DMS 273 (cell line): ENCODE results near the gene GABBR2.

ENCODE experiments used
- DNase-seq: peaks from one replicate; lab custom pipeline; 2025; ENCODE audit not compliant: unreplicated experiment; lab: John Stamatoyannopoulos, UW

Gene GABBR2

DNA sequence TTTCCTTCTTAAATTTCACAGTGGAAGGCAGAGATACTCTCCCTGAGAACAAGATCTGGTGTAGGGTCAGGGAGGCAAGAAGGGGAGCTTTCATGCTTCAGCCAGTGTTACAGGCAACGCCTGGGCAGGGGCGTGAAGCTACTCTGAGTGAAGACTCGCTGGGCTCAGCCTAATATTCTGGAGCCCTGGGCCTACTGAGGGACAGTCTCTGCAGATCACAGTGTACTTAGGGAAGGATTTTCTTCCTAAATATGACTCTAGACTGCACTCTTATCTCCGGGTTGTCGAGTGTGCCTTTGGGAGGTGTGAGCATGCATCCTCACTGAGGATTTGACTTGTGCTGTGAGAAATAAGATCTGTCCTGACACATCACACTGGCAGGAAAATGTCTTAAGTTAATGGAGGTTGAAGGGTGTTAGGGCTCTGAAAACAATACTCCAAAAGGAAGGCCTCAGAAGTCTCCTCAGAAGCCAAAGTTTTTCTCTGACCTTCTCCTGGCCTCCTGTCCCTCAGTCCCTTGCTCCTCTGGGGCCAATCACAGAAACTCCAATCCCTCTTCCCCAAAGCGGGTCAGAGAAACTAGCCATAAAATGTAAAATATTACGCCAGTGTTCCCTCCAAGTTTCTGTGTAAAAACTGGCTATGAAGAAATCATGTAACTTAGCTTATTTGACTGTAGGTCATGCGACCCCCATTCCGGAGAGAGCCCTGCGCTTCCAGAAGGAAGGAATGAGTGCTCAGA is 296.5 kb downstream of the GABBR2 start:
- no peak for DNase-seq

- DNase-seq = peak; percentile 71
Measured at GRCh38 chr9:98410185-98410697, 298.5 kb downstream of the GABBR2 start.

DNA sequence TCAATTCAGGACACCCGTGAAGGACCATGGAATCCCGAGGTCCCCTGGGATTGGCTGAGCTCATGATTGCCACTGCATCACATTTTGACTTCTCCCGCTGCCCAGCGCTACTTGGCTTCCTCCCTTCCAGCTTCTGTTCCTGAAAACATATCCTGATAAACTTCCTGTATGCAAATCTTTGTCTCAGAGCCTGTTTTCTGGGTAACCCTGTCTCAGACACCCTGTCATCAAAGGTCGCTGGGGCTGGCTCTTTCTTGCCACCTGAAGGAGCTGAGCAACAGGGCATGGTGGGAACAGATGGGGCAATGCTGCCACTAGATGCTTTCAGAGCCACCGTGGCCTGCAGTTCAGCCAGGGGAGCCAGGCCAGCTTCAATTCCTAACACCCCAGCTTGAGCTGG is 299.0 kb downstream of the GABBR2 start:
- no peak for DNase-seq

- DNase-seq = no peak
Measured at GRCh38 chr9:98406469-98406868, 302.3 kb downstream of the GABBR2 start.

DNA sequence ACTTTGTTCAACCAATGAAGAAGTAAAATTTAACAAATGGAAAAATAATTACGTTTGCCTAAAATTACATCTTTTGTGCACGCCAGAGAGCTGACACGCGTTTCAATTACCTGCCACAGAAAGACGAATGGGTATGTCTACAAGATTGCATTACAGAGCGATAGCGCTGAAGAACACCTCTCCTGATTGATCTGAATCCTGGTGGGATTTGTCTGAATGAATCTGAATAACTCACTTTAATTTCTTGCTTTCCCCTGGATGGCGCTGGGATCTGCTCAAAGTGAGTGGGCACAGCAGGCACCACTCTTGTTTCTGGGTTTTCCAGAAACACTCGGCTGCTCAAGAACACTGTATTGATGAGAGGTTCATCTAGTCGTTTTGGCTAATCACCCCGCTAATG is 304.5 kb downstream of the GABBR2 start:
- no peak for DNase-seq

DNA sequence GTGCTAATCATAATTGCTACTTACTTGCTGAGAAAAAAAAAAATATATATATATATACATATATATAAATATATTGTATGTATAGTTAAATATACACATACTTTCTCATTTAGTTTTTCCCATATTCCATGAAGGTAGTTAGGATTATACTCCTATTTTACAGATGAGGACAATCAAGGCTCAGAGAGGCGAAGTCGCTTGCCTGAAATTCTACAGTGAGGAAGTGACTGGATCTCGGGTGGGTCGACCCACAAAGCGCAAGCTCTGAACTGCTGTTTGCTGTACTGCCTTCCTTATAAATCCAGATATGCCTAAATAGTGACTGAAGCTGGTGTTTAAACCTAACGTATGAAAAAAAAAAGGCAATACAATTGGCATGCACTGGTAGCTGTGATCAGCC is 305.0 kb downstream of the GABBR2 start:
- DNase-seq = no peak

DNA sequence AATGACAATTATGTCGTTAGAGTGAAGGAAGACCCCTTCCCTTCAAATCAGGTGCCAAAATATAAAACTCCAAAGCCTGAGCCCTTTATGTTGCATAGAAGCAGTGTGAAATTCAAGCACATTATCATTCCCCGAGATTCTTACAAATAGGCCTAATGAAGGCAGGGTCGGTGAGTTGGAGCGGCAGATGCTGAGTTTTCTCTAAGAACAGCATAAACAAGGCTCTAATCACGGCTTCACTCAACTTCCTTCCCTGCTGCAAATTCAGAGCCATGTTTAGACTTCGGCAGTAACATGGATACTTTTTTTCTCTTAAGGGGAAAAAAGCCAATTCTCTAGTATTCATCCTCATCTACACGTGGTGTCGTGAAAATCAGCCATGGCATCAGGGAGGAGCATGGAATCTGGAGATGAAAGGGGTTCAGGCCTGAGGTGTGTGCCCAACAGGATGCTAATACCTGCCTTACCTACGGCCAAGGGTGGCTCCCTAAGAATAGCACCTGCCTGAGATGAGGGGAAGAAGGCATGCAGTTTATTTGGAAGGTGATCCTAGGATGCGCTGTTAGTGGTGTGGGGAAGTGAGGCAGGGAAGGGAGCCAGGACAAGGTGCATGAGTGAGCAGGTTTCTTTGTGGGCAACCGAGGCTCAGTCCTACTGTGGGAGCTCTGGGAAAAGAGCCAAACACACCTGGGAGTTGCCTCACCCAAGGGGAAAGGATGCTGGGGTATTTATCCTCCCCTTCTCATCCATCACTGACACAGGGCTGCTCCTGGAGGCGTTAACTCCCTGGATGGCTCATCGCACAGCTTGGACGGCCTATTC is 306.5 kb downstream of the GABBR2 start:
- peak; percentile 64 for DNase-seq

- peak; percentile 80 for DNase-seq
Measured at GRCh38 chr9:98401140-98402018, 307.4 kb downstream of the GABBR2 start.

- DNase-seq = no peak
Measured at GRCh38 chr9:98399950-98400683, 308.6 kb downstream of the GABBR2 start.

GRCh38 chr9:98396656-98397055 is 312.1 kb downstream of the GABBR2 start:
- DNase-seq = no peak

DNA sequence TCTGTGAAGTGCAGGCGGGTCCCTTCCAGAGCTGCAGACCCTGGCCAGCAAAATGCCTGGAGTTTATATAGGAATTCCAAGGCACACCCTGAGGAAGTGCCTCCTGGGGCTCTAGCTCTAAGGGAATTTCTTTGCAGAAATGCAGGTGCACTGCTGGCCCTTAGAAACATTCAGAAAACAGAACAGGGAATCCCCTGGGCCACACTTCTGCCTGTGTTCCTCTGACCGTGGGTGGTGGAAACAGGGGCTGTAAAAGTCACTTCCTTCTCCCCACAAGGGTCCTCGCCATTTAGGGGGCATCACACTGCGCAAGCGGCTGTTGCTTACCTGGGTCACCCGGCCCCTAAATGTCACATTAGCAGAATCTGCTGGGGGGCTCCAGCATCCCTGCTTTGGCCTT is 312.5 kb downstream of the GABBR2 start:
- DNase-seq = no peak

GRCh38 chr9:98391867-98392266 is 316.9 kb downstream of the GABBR2 start:
- DNase-seq = no peak

- DNase-seq = no peak
Measured at GRCh38 chr9:98391406-98391805, 317.3 kb downstream of the GABBR2 start.

DNA sequence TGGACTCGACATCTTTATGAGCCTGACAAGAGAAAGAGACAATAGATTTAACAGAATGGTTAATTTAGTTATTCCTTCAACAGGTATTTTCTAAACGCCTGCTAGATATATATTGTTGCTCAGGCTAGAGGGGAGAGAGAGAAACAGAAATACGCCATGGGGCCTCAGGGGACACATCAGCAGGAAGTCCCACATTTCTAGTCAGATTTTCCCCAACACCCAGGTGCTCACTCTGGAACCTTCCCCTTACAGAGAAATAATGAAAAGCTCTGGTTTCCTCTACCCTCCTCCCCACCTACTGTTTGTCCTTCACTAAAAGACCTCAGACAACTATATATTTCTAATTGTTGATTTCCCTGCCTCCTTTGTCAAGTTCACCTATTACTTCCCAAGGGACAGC is 323.0 kb downstream of the GABBR2 start:
- DNase-seq = no peak

DNA sequence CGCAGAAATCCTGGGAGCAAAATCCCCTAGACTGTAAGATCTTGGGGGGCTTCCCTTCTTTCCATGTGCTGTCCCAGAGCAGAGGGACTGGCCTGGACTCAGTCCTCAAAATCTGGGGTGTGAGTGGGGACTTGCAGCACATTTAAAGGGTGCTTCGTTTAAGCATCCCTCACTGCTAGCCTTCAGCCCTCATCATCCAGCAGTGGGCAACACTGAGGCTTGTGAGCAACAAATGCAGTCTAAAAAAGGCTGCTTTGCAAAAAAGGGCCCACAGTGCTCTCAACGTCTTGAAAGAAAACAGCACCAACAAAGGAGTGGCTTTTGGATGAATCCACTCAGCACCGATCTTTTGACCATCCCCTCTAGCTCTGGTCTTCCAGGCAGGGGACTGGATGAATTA is 325.0 kb downstream of the GABBR2 start:
- peak; percentile 14 for DNase-seq

DNA sequence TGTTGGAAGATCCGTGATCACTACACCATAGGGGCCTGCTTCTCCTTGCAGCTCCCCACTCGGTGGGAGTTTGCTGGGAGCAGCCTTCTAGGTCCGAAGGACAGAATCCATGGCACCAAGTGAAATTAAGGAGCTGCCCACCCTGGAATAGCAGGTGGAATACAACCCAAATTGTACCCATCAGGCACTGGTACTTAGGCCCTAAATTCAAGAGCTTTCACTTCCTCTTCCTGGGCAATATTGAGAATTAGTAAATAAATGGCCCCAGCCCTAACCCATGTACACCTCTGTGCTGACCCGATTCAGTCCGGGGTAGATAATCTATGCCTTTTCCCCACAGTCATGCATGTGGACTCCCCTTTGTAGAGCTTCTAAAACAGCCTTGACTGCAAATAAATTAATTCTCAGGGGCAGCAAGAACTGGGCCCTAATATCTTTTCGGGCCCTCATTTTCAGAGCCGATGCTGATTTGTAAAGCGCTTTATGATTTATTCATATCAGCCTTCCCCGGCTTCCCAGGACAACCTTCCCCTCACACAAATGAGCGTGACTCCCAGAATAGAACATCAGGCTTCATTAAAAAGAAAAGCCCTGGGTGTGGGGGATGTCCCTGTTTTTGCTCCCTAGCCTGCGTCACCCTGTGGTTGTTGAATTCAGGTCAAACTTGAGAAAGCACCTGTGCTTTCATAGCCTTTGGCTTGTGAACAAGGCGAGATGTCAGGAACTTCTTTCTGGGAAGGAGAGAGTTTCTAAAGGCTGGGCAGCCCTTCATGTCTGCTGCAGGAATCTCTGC is 327.2 kb downstream of the GABBR2 start:
- DNase-seq = no peak

GRCh38 chr9:98380065-98380681 is 328.6 kb downstream of the GABBR2 start:
- no peak for DNase-seq

GRCh38 chr9:98379572-98379971 is 329.2 kb downstream of the GABBR2 start:
- DNase-seq = no peak

DNA sequence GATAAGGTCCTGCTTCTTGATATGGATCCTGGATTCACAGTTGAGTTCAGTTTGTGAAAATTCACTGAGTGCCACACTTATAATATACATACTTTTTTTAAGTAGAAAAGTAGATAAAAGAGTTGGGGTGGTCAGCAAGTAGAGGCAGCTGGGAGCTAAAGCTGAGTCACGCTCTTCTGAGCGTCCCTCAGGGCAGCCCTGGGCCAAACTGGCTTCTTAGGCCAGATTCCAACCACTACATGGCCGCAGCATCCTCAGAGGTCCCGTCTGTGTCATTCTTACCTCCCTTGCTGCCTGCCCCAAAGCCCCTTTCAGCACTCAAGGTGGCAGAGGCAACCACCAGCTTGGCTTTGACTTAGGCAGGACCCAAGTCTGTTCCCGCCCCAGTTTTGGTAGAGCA is 329.9 kb downstream of the GABBR2 start:
- no peak for DNase-seq
